ENCODE results near the gene IQGAP1. TPM values are rescaled to one million over a fixed set of nuclear protein-coding genes. Genes with fewer than 3 reads are reported as not detected.

The IQGAP1 gene
- total and polyA plus RNA-seq, 7 donors, result 31.1 to 72.2 (median 44.1) TPM

GRCh38 chr15:90436952-90437351, 48.9 kb downstream of the IQGAP1 start:
- Histone ChIP-seq H3K4me3 (no peak overlapping the region), H3K4me1 (peaks cover 20% of the 10 kb centered on the region), H3K36me3 (ENCODE audit: insufficient read depth in 1 of 2, low read depth in 1 of 2) (peaks cover 0 to 88% of the 10 kb centered on the region in 2 donors), H3K27ac (no peak overlapping the region), H3K9me3 (no peaks in the 10 kb centered on the region), H3K27me3 (ENCODE audit: insufficient read depth in 3 of 3, low read length in 2 of 3) (no peaks in the 10 kb centered on the region)
- intact Hi-C loops (cut with DNase I), result no loop called here
- no peak for DNase-seq
- ATAC-seq, result no peak
- no peak for TF ChIP-seq CTCF (IDR thresholded peaks at IDR 0.05)
- 81 to 92% (median 91%) methylated on average over 4 of the region's 4 CpGs for WGBS, 3 donors

GRCh38 chr15:90437516-90437915, 49.5 kb downstream of the IQGAP1 start:
- ATAC-seq (no peak), DNase-seq (no peak)
- Histone ChIP-seq H3K4me3 (no peak overlapping the region), H3K27me3 (ENCODE audit: insufficient read depth in 3 of 3, low read length in 2 of 3) (no peaks in the 10 kb centered on the region), H3K9me3 (no peaks in the 10 kb centered on the region), H3K27ac (no peak overlapping the region), H3K36me3 (ENCODE audit: insufficient read depth in 1 of 2, low read depth in 1 of 2) (peaks cover 0 to 94% of the 10 kb centered on the region in 2 donors), H3K4me1 (peaks cover 15% of the 10 kb centered on the region)
- TF ChIP-seq CTCF (IDR thresholded peaks at IDR 0.05), result no peak
- 99% methylated on average over 2 of the region's 2 CpGs for whole genome bisulfite sequencing, 3 donors
- intact Hi-C loops (cut with DNase I), result no loop called here

DNA sequence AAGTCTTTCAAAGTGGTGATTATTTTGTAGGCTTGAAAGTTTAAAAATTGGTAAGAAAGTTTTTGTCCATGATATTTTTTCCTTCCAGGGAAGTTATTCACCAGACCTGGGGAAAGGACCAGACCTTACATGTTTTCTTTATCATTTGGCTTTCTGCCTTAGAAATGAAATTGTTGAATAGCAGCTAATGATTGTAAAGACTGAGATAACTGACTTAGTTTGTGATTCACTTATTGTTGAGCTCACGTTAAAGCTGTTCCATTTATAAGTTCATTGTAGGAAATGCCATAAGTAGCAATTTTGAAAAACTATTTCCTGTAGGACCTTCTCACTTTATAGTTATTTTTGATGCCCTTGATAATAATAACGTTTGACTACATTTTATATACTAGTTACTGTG, 51.9 kb downstream of the IQGAP1 start:
- Histone ChIP-seq H3K27ac (no peak overlapping the region), H3K9me3 (no peaks in the 10 kb centered on the region), H3K4me3 (no peak overlapping the region), H3K36me3 (ENCODE audit: insufficient read depth in 1 of 2, low read depth in 1 of 2) (peaks cover 2 to 92% of the 10 kb centered on the region in 2 donors), H3K4me1 (peaks cover 4% of the 10 kb centered on the region), H3K27me3 (ENCODE audit: insufficient read depth in 3 of 3, low read length in 2 of 3) (no peaks in the 10 kb centered on the region)
- no peak for TF ChIP-seq CTCF (IDR thresholded peaks at IDR 0.05)
- intact Hi-C loops (cut with DNase I), result no loop called here
- ATAC-seq (no peak), DNase-seq (no peak)
- WGBS, 3 donors, result 64 to 67% (median 65%) methylated on average over 2 of the region's 2 CpGs

DNA sequence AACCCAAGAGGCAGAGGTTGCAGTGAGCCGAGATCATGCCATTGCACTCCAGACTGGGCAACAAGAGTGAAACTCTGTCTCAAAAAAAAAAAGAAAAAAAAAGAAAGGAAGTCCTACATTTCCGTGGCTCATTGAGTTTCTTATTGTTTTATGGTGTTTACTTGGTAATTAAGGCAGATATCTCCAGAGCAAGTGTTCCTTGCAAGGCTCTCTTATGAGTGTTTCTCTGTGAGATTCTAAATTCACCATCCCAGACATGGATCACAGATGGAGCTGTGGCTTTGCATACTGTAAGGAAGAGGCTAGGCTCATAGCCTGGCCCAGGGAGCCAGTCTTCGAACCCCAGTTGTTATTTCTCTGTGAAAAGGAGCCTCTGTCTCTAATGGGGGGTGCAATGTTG, 53.0 kb downstream of the IQGAP1 start:
- Histone ChIP-seq H3K4me1 (no peaks in the 10 kb centered on the region), H3K4me3 (no peak overlapping the region), H3K36me3 (ENCODE audit: insufficient read depth in 1 of 2, low read depth in 1 of 2) (peaks cover 8 to 93% of the 10 kb centered on the region in 2 donors), H3K9me3 (no peaks in the 10 kb centered on the region), H3K27me3 (ENCODE audit: insufficient read depth in 3 of 3, low read length in 2 of 3) (no peaks in the 10 kb centered on the region), H3K27ac (no peak overlapping the region)
- intact Hi-C loops (cut with DNase I), result no loop called here
- no peak for ATAC-seq
- no peak for DNase-seq
- no peak for TF ChIP-seq CTCF (IDR thresholded peaks at IDR 0.05)
- WGBS, 3 donors, result 78 to 83% (median 82%) methylated on average over 3 of the region's 3 CpGs

- Histone ChIP-seq H3K9me3 (no peaks in the 10 kb centered on the region), H3K4me3 (no peak overlapping the region), H3K36me3 (ENCODE audit: insufficient read depth in 1 of 2, low read depth in 1 of 2) (peaks cover 8 to 94% of the 10 kb centered on the region in 2 donors), H3K27me3 (ENCODE audit: insufficient read depth in 3 of 3, low read length in 2 of 3) (no peaks in the 10 kb centered on the region), H3K4me1 (no peaks in the 10 kb centered on the region), H3K27ac (no peak overlapping the region)
- DNase-seq, result no peak
- intact Hi-C loops (cut with DNase I), result no loop called here
- TF ChIP-seq CTCF (IDR thresholded peaks at IDR 0.05), result no peak
- peak in 2 of 4 donors; percentile 27 to 63 for ATAC-seq
- WGBS, 3 donors, result 84 to 93% (median 89%) methylated on average over 5 of the region's 5 CpGs
These were observed 54.4 kb downstream of the IQGAP1 start for GRCh38 chr15:90442423-90442822.

Measured in psoas muscle (tissue), 8 donors.